Endothelial cell (in vitro differentiated cells): ENCODE data around the gene RNASET2. TPM values are rescaled to one million over a fixed set of nuclear protein-coding genes. Genes with fewer than 3 reads are reported as not detected.
A peak's percentile ranks its signal among the peaks of the same experiment; 100 is the strongest.

Experiments
- DNase-seq: peaks from one replicate; pipeline ENCODE4 v3.0.0; 2021; ENCODE audit warnings: low spot score
- H3K27ac Mint-ChIP-seq: one replicate; pipeline ENCODE4 v1.8.0; 2021; ENCODE audit warnings: mixed read lengths, inconsistent platforms; ENCODE audit not compliant: unreplicated experiment
- H3K27me3 Mint-ChIP-seq: one replicate; pipeline ENCODE4 v1.8.0; 2021; ENCODE audit warnings: mild to moderate bottlenecking, moderate library complexity, mixed read lengths, inconsistent platforms; ENCODE audit not compliant: unreplicated experiment
- H3K36me3 Mint-ChIP-seq: one replicate; pipeline ENCODE4 v1.8.0; 2021; ENCODE audit warnings: mild to moderate bottlenecking, low read depth, mixed read lengths, inconsistent platforms; ENCODE audit not compliant: unreplicated experiment
- H3K4me1 Mint-ChIP-seq: one replicate; pipeline ENCODE4 v1.8.0; 2021; ENCODE audit warnings: mild to moderate bottlenecking, mixed read lengths, inconsistent platforms; ENCODE audit not compliant: unreplicated experiment
- H3K4me3 Mint-ChIP-seq: one replicate; pipeline ENCODE4 v1.8.0; 2021; ENCODE audit warnings: mild to moderate bottlenecking, mixed read lengths, inconsistent platforms; ENCODE audit not compliant: unreplicated experiment
- H3K9me3 Mint-ChIP-seq: one replicate; pipeline ENCODE4 v1.8.0; 2021; ENCODE audit warnings: mixed read lengths, inconsistent platforms; ENCODE audit not compliant: unreplicated experiment
- CTCF ChIP-seq: fragments of 200-600 bp; sonication (generic); IDR thresholded peaks from one replicate; pipeline ENCODE4 v1.5.0; 2021; ENCODE audit warnings: antibody characterized with exemption; ENCODE audit not compliant: unreplicated experiment
- total RNA-seq: library from RNA; stranded (reverse); fragmentation: NEBNext Ultra II Directional; extraction: Animal tissue kit (Norgen Biotek cat#: 25700); gene quantifications from one replicate; pipeline ENCODE4 v1.2.1, GENCODE V29; 2021; ENCODE audit not compliant: unreplicated experiment

The RNASET2 gene
- total RNA-seq, 1 donor from 2014 or later, result 11.6 TPM

GRCh38 chr6:166907871-166908806 lies 48.2 kb downstream of the RNASET2 start:
- DNase-seq, result no peak
- no peaks in the 10 kb centered on the region for H3K9me3 Mint-ChIP-seq
- no peaks in the 10 kb centered on the region for H3K36me3 Mint-ChIP-seq
- H3K4me1 Mint-ChIP-seq, result peaks cover 8% of the 10 kb centered on the region
- peaks cover 8% of the 10 kb centered on the region for H3K27me3 Mint-ChIP-seq
- no peak overlapping the region for H3K27ac Mint-ChIP-seq
- no peak for TF ChIP-seq CTCF
- H3K4me3 Mint-ChIP-seq, result no peak overlapping the region

DNA sequence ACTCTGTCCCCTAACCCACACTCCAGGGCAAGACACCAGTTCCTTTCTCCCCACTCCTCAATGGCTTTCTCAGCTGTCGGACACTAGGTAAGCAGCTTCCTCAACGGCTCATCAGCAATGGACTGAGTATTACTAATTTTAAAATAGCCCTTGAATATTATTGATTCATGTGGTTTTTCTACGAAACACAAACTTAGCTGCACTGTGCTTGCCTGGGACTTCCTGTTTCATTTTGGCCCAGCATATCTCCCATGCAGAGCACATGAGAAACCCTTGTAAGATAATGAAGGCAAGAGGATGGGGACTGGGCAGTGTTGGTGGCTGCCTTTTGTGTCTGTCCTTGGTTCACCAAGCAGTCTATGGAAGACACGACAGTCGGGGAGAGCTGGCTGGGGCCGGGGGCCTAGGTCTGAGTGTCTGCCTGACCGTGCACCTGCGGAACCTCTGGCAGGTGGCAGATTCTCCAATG lies 48.9 kb downstream of the RNASET2 start:
- H3K4me3 Mint-ChIP-seq, result peak overlapping the region; percentile 48
- TF ChIP-seq CTCF, result no peak
- no peak for DNase-seq
- no peaks in the 10 kb centered on the region for H3K9me3 Mint-ChIP-seq
- peaks cover 14% of the 10 kb centered on the region for H3K27me3 Mint-ChIP-seq
- no peaks in the 10 kb centered on the region for H3K36me3 Mint-ChIP-seq
- peaks cover 8% of the 10 kb centered on the region for H3K4me1 Mint-ChIP-seq
- no peak overlapping the region for H3K27ac Mint-ChIP-seq

GRCh38 chr6:166906376-166907044 lies 49.8 kb downstream of the RNASET2 start:
- Mint-ChIP-seq H3K4me1 (peaks cover 12% of the 10 kb centered on the region), H3K9me3 (no peaks in the 10 kb centered on the region), H3K27ac (no peak overlapping the region), H3K36me3 (peaks cover 8% of the 10 kb centered on the region), H3K27me3 (peaks cover 23% of the 10 kb centered on the region), H3K4me3 (peak overlapping the region; percentile 62)
- DNase-seq, result no peak
- TF ChIP-seq CTCF, result no peak

DNA sequence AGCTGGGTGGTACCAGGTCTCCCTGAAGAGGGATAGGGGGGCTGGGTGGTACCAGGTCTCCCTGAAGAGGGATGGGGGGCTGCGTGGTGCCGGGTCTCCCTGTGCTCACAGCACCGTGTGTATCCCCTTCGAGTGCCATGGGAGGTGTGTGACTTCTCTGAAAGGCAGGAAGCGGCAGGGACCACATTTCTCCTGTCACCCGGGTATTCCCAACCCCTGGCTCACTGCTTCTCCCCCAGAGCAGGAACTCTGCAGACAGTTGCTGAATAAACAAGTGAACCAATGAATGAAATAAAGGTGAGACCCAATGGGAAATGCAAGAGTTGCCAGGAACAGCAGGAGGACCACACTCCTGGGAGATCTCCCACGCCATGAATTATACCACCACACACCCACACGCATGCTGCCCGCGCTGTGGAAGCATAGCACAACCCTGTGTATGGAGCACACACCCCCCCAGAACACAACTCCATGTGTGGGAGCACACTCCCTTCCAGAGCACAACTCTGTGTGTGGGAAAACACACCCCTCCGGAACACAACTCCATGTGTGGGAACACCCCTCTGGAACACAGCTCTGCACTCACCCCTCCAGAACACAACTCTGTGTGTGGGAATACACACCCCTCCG lies 50.7 kb downstream of the RNASET2 start:
- H3K4me1 Mint-ChIP-seq, result peaks cover 12% of the 10 kb centered on the region
- no peaks in the 10 kb centered on the region for H3K9me3 Mint-ChIP-seq
- H3K27me3 Mint-ChIP-seq, result peaks cover 32% of the 10 kb centered on the region
- no peak overlapping the region for H3K4me3 Mint-ChIP-seq
- no peak for DNase-seq
- no peak for TF ChIP-seq CTCF
- peaks cover 10% of the 10 kb centered on the region for H3K36me3 Mint-ChIP-seq
- no peak overlapping the region for H3K27ac Mint-ChIP-seq
